DOHH2 (cell line): ENCODE measurements around the gene BTBD2.

Experiments
- EZH2phosphoT487 ChIP-seq: fragments of 200-600 bp; sonication (generic); IDR thresholded peaks from 2 replicates; pipeline ENCODE4 v1.6.1; 2017; ENCODE audit warnings: borderline replicate concordance, mild to moderate bottlenecking, antibody characterized with exemption, low read length, moderate library complexity, mixed read lengths
- TF ChIP-seq, protein P1 (sequence below): fragments of 200-600 bp; sonication (generic); IDR thresholded peaks from one replicate; pipeline ENCODE4 v1.5.1; 2014; ENCODE audit warnings: antibody characterized with exemption, mild to moderate bottlenecking, low read depth, low read length; ENCODE audit not compliant: poor library complexity, severe bottlenecking

- TF ChIP-seq, protein P1, sequence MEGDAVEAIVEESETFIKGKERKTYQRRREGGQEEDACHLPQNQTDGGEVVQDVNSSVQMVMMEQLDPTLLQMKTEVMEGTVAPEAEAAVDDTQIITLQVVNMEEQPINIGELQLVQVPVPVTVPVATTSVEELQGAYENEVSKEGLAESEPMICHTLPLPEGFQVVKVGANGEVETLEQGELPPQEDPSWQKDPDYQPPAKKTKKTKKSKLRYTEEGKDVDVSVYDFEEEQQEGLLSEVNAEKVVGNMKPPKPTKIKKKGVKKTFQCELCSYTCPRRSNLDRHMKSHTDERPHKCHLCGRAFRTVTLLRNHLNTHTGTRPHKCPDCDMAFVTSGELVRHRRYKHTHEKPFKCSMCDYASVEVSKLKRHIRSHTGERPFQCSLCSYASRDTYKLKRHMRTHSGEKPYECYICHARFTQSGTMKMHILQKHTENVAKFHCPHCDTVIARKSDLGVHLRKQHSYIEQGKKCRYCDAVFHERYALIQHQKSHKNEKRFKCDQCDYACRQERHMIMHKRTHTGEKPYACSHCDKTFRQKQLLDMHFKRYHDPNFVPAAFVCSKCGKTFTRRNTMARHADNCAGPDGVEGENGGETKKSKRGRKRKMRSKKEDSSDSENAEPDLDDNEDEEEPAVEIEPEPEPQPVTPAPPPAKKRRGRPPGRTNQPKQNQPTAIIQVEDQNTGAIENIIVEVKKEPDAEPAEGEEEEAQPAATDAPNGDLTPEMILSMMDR, result no peak
- no peak for TF ChIP-seq EZH2phosphoT487
These were observed 15.5 kb downstream of the BTBD2 start for GRCh38 chr19:1999856-2000515.
